Neuronal stem cell (in vitro differentiated cells): Measurements from ENCODE around the gene KIAA1328.

ENCODE experiments used
- DNase-seq: peaks from one replicate; pipeline ENCODE4 v3.0.0-alpha.2; 2013; ENCODE audit warnings: low spot score
- H2AFZ ChIP-seq: one replicate; pipeline ENCODE4 v1.6.1; 2013; ENCODE audit warnings: mild to moderate bottlenecking, low read length, inconsistent platforms
- H2AK5ac ChIP-seq: 2 replicates; pipeline ENCODE4 v1.6.1; 2013; ENCODE audit warnings: low read depth, mild to moderate bottlenecking, inconsistent platforms, low read length, moderate library complexity, mixed read lengths
- H2BK120ac ChIP-seq: 2 replicates; pipeline ENCODE4 v1.6.1; 2013; ENCODE audit warnings: low read depth, mild to moderate bottlenecking, inconsistent platforms, low read length, moderate library complexity, mixed read lengths
- H2BK12ac ChIP-seq: one replicate; pipeline ENCODE4 v1.6.1; 2013; ENCODE audit warnings: low read length, inconsistent platforms
- H2BK15ac ChIP-seq: 2 replicates; pipeline ENCODE4 v1.6.1; 2013; ENCODE audit warnings: mild to moderate bottlenecking, low read length, inconsistent platforms, mixed read lengths
- H2BK5ac ChIP-seq: one replicate; pipeline ENCODE4 v1.6.1; 2013; ENCODE audit warnings: inconsistent platforms, mild to moderate bottlenecking, low read length, moderate library complexity
- H3K14ac ChIP-seq: one replicate; pipeline ENCODE4 v1.6.1; 2013; ENCODE audit warnings: low read length, inconsistent platforms
- H3K18ac ChIP-seq: 2 replicates; pipeline ENCODE4 v1.6.1; 2013; ENCODE audit warnings: low read length, inconsistent platforms
- H3K23ac ChIP-seq: 2 replicates; pipeline ENCODE4 v1.6.1; 2013; ENCODE audit warnings: low read depth, mild to moderate bottlenecking, mixed read lengths, low read length, inconsistent platforms; ENCODE audit not compliant: poor library complexity
- H3K27ac ChIP-seq: replicated peaks from 3 replicates; pipeline ENCODE4 v1.5.1; 2013; ENCODE audit warnings: low read length, inconsistent platforms
- H3K27me3 ChIP-seq, 3 experiments: 2 replicates each; pipeline ENCODE4 v1.6.1; 2013; ENCODE audit warnings: low read length in 3 of 3, mild to moderate bottlenecking in 2 of 3, inconsistent platforms in 1 of 3, low read depth in 1 of 3, mixed read lengths in 1 of 3, moderate library complexity in 1 of 3; ENCODE audit not compliant: control insufficient read depth in 3 of 3, insufficient read depth in 3 of 3
- H3K36me3 ChIP-seq, 2 donors: replicated peaks in 1 of 2; 2 replicates each; pipeline ENCODE4 v1.6.1; 2013; ENCODE audit warnings: low read length in 2 of 2; ENCODE audit not compliant: control insufficient read depth in 2 of 2, insufficient read depth in 2 of 2
- H3K4ac ChIP-seq: 2 replicates; pipeline ENCODE4 v1.6.1; 2013; ENCODE audit warnings: inconsistent platforms, mild to moderate bottlenecking, low read length, moderate library complexity
- H3K4me1 ChIP-seq, 2 donors: 1 replicate in 1 of 2; 2 replicates in 1 of 2; pipeline ENCODE4 v1.6.1; 2013; ENCODE audit warnings: low read length in 2 of 2, low read depth in 1 of 2; ENCODE audit not compliant: control insufficient read depth in 2 of 2, insufficient read depth in 1 of 2
- H3K4me2 ChIP-seq: one replicate; pipeline ENCODE4 v1.6.1; 2013; ENCODE audit warnings: mild to moderate bottlenecking, low read length, inconsistent platforms; ENCODE audit not compliant: insufficient read depth, poor library complexity, severe bottlenecking
- H3K4me3 ChIP-seq, 2 donors: 2 replicates each; pipeline ENCODE4 v1.5.1; 2013; ENCODE audit warnings: low read length in 2 of 2, mild to moderate bottlenecking in 2 of 2, inconsistent platforms in 1 of 2, moderate library complexity in 1 of 2
- H3K79me1 ChIP-seq: one replicate; pipeline ENCODE4 v1.6.1; 2013; ENCODE audit warnings: low read depth, mild to moderate bottlenecking, inconsistent platforms, low read length, moderate library complexity
- H3K9ac ChIP-seq: one replicate; pipeline ENCODE4 v1.6.1; 2013; ENCODE audit warnings: mild to moderate bottlenecking, low read depth, low read length, inconsistent platforms; ENCODE audit not compliant: poor library complexity
- H3K9me3 ChIP-seq, 2 donors: replicated peaks in 1 of 2; 2 replicates each; pipeline versions ENCODE3 to v1.6.1; 2013; ENCODE audit warnings: low read length in 2 of 2, mild to moderate bottlenecking in 2 of 2, inconsistent platforms in 1 of 2, low read depth in 1 of 2, mixed read lengths in 1 of 2, moderate library complexity in 1 of 2; ENCODE audit not compliant: control insufficient read depth in 2 of 2, insufficient read depth in 1 of 2
- H4K8ac ChIP-seq: one replicate; pipeline ENCODE4 v1.6.1; 2013; ENCODE audit warnings: low read depth, mild to moderate bottlenecking, inconsistent platforms, low read length, moderate library complexity
- H4K91ac ChIP-seq: one replicate; pipeline ENCODE4 v1.6.1; 2013; ENCODE audit warnings: low read length, low read depth, mild to moderate bottlenecking, inconsistent platforms; ENCODE audit not compliant: poor library complexity
- WGBS, 2 donors: extraction: QIAGEN DNeasy Blood & Tissue Kit; methylation state at CpG; one replicate each; pipeline ENCODE4 v1.1.7; 2013; ENCODE audit warnings: missing lambda C conversion rate in 2 of 2, mixed read lengths in 1 of 2; ENCODE audit not compliant: insufficient read length in 2 of 2, insufficient replicate concordance in 1 of 2; ENCODE audit errors: extremely low coverage in 2 of 2; 5-methylcytosine and 5-hydroxymethylcytosine counted together

KIAA1328 gene

DNA sequence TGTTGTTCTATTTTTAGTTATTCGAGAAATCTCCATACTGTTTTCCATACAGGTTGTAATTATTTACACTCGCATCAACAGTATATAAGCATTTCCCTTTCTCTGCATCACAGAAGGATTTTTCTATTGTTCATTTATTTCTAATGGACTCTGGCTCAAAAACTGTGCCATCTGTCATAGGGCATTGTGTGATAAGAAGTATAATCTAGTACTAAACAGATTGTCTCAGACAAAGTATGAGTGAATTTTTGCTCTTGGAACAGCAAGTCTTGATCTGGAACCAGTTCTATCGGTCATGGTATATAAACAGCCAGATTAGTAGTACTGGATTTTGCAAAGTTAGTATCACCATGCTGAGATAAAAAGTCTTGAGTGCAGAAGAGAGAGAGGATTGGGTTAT lies 145.8 kb downstream of the KIAA1328 start:
- H3K14ac ChIP-seq: no peak overlapping the region
- H2AFZ ChIP-seq: no peak overlapping the region
- H3K79me1 ChIP-seq: no peaks in the 10 kb centered on the region
- no peak overlapping the region for H2BK15ac ChIP-seq
- no peak overlapping the region for H3K9ac ChIP-seq
- H3K36me3 ChIP-seq: no peaks in the 10 kb centered on the region
- no peak overlapping the region for H3K23ac ChIP-seq
- H3K9me3 ChIP-seq: no peaks in the 10 kb centered on the region
- no CpG with 5 or more reads among the region's 3 CpGs for WGBS, 2 donors
- H3K4ac ChIP-seq: no peak overlapping the region
- no peaks in the 10 kb centered on the region for H3K27me3 ChIP-seq
- H4K91ac ChIP-seq: no peak overlapping the region
- H3K4me3 ChIP-seq: no peak overlapping the region
- no peak overlapping the region for H3K27ac ChIP-seq
- no peaks in the 10 kb centered on the region for H3K4me1 ChIP-seq
- no peak overlapping the region for H4K8ac ChIP-seq
- H2BK5ac ChIP-seq: no peak overlapping the region
- H2AK5ac ChIP-seq: no peak overlapping the region
- DNase-seq: no peak
- H3K4me2 ChIP-seq: no peak overlapping the region
- no peak overlapping the region for H3K18ac ChIP-seq
- H2BK120ac ChIP-seq: no peak overlapping the region
- no peak overlapping the region for H2BK12ac ChIP-seq

DNA sequence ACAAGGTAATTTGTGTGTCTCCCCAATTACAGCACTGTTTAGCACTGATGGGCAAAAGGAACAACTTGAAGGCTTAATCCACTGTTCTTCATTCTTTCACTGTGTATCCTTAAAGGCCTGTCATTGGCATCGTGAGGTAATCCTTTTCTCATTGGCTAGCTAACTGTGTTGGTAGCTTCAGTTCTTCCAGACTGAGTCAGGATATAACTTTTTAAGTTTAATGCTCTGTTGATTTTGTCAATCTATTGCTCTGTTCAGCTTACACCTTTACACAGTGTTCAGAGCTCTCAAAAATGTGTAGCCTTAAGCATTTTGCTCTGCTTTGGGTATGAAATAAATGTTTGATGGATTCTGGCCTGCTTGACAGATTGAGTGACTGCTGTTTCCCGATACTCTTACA lies 148.2 kb downstream of the KIAA1328 start:
- no CpG with 5 or more reads among the region's 2 CpGs for WGBS, 2 donors
- H2BK12ac ChIP-seq: no peak overlapping the region
- H2BK120ac ChIP-seq: no peak overlapping the region
- no peak overlapping the region for H3K18ac ChIP-seq
- no peaks in the 10 kb centered on the region for H3K27me3 ChIP-seq
- H3K9me3 ChIP-seq: no peaks in the 10 kb centered on the region
- H3K23ac ChIP-seq: no peak overlapping the region
- no peak overlapping the region for H2BK5ac ChIP-seq
- no peak for DNase-seq
- no peaks in the 10 kb centered on the region for H3K79me1 ChIP-seq
- H2BK15ac ChIP-seq: no peak overlapping the region
- H3K4me1 ChIP-seq: no peaks in the 10 kb centered on the region
- H3K4me3 ChIP-seq: no peak overlapping the region
- no peak overlapping the region for H4K8ac ChIP-seq
- H3K9ac ChIP-seq: no peak overlapping the region
- no peak overlapping the region for H4K91ac ChIP-seq
- H3K36me3 ChIP-seq: no peaks in the 10 kb centered on the region
- no peak overlapping the region for H3K4ac ChIP-seq
- no peak overlapping the region for H3K14ac ChIP-seq
- H3K4me2 ChIP-seq: no peak overlapping the region
- no peak overlapping the region for H2AK5ac ChIP-seq
- no peak overlapping the region for H3K27ac ChIP-seq
- H2AFZ ChIP-seq: no peak overlapping the region

DNA sequence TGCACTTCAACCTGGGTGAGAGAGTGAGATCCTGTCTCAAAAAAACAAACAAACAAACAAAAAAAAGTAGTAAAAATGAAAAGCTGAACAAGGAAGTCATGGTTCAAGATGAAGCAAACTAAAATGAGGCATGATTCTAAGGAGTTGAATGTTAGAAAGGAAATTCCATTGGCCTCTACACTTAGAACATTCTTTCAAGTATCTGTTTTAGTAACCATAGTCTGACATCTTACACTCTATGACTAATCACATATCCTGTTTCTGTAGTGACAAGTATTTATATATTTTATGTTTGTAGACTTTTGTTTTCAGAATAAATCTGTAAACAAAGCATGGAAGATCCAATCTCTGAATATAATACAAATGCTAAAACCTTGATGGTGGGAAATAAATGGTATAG lies 164.1 kb downstream of the KIAA1328 start:
- Histone ChIP-seq H3K23ac (no peak overlapping the region), H2AK5ac (no peak overlapping the region), H3K27me3 (no peaks in the 10 kb centered on the region), H3K18ac (no peak overlapping the region), H3K4me1 (no peaks in the 10 kb centered on the region), H3K4me3 (no peak overlapping the region), H3K9ac (no peak overlapping the region), H3K27ac (no peak overlapping the region), H2BK5ac (no peak overlapping the region), H2BK12ac (no peak overlapping the region), H3K4ac (no peak overlapping the region), H3K36me3 (no peaks in the 10 kb centered on the region), H3K9me3 (peaks cover 0 to 8% of the 10 kb centered on the region in 2 donors), H3K14ac (no peak overlapping the region), H3K4me2 (no peak overlapping the region), H2AFZ (no peak overlapping the region), H2BK120ac (no peak overlapping the region), H4K91ac (no peak overlapping the region), H3K79me1 (no peaks in the 10 kb centered on the region), H2BK15ac (no peak overlapping the region), H4K8ac (no peak overlapping the region)
- DNase-seq: no peak

- Histone ChIP-seq H3K4ac (no peak overlapping the region), H3K4me2 (no peak overlapping the region), H3K4me3 (no peak overlapping the region), H3K79me1 (no peaks in the 10 kb centered on the region), H2AFZ (no peak overlapping the region), H3K18ac (no peak overlapping the region), H2BK12ac (no peak overlapping the region), H4K8ac (no peak overlapping the region), H3K9me3 (no peaks in the 10 kb centered on the region), H2BK15ac (no peak overlapping the region), H2AK5ac (no peak overlapping the region), H3K36me3 (no peaks in the 10 kb centered on the region), H3K14ac (no peak overlapping the region), H3K27ac (no peak overlapping the region), H3K4me1 (peaks cover 0 to 4% of the 10 kb centered on the region in 2 donors), H3K27me3 (no peaks in the 10 kb centered on the region), H2BK5ac (no peak overlapping the region), H3K9ac (no peak overlapping the region), H3K23ac (no peak overlapping the region), H2BK120ac (no peak overlapping the region), H4K91ac (no peak overlapping the region)
- DNase-seq: no peak
These were observed 177.8 kb downstream of the KIAA1328 start for GRCh38 chr18:37006742-37007141.
